GM18520 (cell line): ENCODE results near the gene ABCB1.

Source experiments
- ATAC-seq: cut with Tn5 transposase; IDR thresholded peaks from one replicate; pipeline ENCODE4 v1.9.1; 2021; ENCODE audit not compliant: unreplicated experiment

The ABCB1 gene

DNA sequence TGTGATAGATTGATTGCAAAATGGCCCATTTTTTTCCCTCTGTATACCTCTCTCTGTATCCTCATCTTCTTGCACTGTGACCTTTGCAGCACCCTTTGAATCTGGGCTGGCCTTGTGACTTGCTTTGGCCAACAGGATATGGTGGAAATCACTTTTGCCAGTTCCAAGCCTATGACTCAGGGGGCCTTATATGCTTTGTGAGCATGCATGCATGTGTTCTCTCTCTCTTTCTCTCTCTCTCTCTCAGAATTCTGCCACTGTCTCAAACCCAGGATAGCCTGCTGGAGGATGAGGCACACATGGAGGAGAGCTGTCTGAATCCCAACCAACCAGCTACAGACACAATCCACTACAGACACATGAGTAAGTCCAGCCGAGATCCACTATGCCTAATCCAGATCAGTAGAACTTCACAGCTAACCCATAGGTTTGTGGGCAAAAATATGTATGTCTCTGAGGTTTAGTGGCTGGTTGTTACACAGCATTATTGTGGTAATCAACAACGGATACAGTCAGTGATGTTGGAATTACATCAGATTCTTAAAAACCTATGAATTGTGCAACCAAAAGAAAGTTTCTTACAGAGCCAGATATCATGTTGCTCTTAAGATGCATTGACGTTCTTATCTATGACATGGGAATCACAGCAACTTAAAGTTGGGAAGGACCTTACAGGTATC is 83.4 kb downstream of the ABCB1 start:
- ATAC-seq, result no peak

DNA sequence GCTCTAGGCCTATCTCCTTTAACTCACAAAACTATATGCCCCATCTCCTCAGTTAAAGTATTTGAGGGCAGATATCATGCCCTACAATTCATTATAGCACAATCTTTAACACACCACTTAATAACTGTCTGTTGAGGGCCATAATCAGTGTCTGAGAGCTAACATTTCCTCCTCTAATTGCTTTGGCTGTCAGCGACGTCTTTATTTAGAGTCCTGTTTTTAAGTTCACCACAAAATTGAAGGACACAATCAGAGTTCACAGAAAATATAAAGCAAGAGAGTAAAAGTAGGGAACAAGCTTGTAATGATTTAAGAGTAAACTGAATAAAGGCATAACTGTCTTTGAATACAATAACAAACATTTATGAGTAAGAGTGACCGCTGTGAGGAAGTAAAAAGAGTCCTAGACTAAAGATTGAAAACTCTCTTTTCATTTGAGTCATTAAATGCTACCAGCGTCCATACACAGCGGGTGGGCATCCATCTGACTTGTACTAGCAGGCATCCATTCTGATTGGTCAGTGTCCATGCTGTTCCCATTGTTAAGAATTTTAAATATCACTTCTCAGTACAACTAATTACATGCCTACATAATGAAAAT is 86.8 kb downstream of the ABCB1 start:
- ATAC-seq, result no peak

DNA sequence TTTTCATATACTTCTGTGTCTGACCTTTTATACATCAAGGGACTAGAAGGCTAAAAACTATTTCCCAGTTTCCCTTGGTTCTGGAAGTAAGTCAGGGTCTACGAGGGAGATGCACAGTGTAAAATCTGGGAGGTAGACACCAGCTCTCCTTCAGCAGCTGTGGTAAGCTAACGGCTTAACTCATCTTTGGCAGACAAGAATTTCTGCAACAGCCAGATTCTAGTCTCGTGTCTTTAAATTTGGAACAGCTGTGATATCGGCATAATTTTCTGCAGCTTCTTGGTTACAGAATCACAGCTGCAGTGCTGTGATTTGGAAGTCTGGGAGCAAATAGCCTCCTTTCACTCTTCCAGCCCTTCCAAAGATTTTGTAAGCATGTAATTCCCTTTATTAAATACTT is 87.8 kb downstream of the ABCB1 start:
- no peak for ATAC-seq

DNA sequence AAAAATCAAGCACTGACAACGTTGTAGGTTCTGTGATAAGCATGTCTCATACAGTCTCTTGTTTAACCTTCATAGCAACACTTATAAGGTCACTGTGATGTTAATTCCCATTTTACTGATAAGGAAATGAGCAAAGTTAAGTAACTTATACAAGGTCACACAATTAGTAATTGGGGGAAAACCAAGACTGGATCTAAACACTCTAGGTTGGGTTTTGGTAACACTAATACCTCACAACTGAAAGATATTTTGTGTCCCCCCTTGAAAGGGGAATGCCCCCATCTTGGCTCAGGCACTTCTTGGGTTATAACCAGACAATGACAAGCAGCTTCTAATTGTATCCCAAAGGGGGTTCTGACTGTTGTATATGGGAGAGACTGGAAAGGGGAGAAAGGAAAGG is 89.2 kb downstream of the ABCB1 start:
- ATAC-seq, result no peak

DNA sequence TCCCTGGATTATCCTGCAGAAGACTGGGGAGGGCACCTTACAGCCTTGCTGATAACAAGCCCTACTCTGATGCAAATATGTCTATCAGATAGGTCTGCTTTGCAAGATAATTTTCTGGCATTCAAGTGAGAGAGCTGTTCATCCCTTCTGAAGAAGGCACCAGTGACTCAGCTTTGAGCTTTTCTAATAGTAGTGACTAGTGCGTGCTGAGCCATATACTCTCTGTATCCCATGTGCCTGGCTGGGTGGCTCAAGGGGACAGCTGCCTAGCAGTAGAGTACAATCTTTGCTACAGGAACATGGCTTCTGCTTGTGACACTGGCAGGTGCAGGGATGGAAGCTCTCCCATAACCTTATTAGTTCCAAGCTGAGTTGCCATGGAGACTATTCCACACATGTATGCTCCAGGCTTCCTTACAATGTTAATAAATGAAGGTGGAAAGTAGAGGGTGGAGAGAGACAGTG is 90.2 kb downstream of the ABCB1 start:
- ATAC-seq, result no peak

DNA sequence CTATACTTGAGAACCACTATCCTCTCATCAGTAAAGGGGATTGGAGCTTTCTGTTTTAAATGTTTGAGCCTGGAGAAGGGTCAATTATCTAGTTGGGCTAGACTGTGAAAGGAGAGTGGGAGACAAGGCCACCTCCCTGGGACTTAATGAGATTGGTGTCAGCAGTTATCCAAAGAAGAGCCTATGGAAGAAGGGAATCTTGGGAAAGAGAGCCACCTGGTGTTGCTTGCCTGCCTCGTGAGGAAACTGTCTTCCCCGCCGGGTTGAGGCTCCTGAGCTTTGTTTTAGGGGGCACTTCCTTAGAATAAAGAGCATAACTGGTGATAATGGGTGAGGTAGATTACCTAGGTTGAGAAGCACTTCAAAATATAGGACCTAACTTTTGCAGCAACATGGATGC is 93.2 kb downstream of the ABCB1 start:
- no peak for ATAC-seq

DNA sequence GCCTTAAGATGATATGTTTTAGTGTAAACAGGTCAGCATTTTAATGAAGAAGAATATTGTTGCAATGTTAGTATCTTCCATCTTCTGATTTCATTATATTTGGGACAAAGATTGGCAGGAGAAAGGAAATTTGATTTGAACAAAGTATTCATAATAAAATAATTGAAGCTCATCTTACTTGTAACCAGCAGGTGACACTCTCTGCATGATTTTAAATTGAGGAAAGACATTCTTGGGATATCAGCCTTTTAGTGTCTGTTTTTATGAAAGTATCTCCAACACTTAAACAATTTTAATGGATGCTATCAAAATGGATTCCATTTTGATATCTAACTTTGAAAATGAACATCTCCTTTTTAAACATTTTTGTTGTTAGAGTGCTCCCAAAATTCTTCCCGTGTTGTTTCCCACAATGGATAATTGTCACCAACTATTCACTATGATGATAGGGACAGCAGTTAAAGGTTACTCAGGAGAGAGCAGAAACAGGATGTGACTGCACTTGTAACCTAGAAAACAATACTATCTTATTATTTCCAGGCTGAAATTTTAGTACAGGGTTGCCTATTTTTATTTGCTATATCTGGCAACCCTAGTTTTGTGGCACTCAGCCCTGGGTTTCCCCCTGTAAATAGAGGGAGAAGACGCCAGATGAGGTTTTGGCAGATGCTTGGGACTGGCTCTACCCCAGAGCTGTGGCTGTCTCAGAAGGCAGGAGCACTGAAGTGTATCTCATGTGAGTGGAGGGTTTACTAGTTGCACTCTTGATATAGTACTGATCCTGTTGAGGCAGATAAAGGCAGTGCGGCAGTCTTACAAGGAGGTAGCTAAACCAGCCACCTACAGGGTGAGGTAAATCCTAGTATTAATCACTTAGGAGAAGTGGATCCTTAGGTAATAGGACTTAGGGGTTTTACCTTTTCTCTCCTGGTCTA is 94.2 kb downstream of the ABCB1 start:
- no peak for ATAC-seq

DNA sequence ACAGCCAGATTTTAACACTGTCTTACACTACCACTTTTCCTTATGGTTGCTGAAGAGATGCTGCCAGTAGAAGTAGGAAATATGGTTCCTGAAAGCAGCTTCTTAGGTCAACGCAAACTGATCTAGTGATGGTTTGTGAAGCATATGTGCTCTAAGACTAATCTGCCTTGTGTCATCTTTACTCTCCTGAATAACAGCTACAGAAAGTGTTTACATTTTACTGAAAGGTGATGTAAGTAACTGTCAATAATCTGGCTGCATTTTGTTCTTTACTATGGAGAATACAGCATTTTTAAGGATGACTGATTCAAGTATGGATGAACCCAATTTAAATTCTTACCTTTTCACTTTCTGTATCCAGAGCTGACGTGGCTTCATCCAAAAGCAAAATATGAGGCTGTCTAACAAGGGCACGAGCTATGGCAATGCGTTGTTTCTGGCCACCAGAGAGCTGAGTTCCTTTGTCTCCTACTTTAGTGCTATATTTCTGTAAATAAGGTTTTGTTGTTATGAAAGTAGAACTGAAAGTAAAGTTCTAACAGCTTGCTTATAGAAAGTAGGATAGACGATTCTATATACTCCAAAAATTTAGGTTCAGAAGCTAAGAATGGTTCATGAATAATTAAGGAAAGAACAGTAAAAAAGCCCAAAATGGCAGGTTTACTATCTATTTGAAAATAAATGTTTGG is 95.0 kb downstream of the ABCB1 start:
- no peak for ATAC-seq

DNA sequence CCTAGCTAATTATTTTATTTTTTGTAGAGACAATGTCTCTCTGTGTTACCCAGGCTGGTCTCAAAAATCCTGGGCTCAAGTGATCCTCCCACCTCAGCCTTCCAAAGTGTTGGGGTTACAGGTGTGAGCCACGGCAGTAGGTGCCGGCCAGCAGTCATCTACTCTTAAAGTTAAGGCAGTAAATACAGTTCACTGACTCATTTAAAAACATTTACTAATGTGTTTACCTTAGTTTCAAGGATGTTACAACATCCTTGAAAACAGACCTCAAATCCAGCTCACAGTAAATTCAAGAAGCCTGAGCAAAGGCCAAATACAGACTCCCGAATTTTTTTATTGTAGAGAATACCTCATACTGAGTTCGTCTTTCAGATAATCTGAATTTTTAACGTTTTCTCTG is 95.6 kb downstream of the ABCB1 start:
- no peak for ATAC-seq

DNA sequence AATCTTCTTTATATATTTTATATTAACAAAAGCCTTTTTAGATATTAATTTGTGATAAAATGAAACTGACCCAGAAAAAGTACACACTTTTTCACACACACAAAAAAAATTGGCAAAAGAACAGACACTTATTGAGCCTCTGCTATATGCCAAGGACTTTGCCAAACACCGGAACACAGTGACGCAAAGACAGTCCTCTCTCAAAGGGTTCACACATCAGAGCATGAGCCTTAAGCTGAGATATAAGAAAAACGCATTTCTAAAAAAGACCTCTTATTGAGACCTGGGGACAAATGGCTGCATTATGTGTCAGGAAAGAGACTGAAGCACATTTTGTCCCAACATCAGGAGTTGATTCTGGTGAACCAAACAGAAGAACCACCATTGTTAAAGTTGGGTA is 101.2 kb downstream of the ABCB1 start:
- no peak for ATAC-seq

DNA sequence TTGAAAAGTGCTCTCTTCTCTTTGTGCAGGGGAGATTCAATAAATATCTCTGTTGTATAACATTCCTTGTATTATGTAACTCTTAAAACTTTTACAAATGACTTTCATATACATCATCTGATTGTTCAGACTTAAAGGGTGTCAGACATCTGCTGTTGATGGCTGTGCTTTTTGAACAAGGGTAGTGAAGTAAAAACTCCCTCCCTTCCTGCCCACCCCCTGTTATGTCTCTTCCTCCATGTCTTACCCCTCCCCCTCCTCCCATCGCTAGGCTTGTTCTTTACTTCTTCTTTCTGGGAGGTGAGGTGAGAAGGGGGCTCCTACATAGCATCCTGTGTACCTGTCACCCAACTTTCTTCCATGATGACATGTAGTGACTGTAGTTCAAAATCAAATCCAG is 101.8 kb downstream of the ABCB1 start:
- ATAC-seq, result no peak

DNA sequence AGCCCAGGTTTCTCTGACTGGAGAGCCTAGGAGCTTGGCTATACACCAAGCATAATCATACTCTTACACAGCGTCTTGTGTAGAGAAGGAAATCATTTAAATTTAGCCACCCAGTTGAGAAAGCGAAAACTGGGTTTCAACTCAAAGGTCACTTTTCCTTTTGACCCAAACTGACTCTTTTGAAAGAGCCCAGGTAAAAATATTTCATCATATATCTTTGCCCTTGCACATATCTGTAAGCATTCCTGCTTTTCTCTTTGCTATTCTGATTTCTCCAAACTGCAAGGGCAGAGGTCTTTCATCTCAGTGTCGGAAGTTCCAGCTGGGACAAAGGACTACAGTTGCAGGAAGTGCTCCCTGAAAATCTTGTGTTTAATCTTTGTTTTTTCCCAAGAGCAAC is 103.2 kb downstream of the ABCB1 start:
- ATAC-seq, result no peak

DNA sequence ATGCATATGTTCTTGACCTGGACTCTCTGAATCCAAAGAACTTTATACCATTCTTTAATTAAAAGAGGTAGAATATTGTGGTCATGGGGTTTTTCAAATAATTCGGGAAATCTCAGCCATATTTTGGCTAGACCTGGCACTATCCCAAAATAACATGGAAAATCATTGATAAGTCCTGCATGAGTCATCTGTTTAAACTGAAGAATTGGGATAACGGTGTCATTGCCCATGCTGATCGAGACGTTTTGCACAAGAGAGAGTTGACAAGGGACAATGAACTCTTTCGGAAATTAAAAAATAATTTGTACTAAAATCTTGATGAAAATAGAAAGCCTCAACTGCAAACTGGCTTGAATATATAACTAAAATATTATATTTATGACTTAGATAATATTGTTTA is 105.3 kb downstream of the ABCB1 start:
- no peak for ATAC-seq

DNA sequence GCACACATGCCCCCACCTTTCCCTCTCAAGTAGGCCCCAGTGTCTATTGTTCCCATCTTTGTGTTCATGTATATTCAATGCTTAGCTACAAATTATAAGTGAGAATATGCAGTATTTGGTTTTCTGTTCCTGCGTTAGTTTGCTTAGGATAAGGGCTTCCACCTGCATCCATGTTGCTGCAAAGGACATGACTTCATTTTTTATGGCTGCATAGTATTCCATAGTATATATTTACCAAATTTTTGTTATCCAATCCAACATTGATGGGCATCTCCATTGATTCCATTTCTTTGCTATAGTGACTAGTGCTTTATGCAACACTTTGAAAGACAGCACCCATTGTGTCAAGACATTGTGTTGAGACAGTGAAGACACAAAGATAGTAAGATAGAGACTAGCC is 106.2 kb downstream of the ABCB1 start:
- no peak for ATAC-seq

DNA sequence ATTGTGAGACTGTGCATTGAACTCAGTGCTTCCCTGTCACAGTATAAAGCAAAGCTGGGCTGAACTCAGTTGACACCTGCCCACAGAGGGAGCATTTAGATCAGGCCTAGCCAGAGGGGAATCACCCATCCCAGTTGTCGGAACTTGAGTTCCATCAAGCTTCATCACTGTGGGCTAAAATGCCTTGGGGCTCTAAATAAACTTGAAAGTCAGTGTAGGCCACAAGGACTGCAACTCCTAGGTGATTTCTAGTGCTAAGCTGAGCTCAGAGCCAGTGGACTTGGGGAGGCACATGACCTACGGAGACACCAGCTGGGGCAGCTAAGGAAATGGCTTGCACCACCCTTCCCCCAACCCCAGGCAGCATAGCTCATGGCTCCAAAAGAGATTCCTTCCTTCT is 117.6 kb downstream of the ABCB1 start:
- no peak for ATAC-seq

DNA sequence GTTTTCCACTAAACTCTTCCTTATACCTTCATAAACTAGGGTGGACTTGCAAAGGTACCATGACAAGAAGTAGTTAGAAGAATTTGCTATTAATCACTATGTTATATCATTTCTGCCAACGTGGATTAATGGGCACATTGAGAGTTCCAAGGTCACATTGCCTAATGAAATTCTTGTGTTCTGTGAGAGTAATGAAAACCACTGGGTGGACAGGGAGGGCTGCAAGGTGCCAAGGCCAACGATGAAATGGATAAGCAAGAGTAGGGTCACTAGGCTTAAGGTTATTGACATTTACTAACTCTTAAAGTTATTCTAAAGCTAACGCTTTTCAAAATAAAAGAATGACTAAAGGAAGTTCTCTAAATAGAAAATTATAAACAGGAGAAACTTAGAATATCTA is 118.6 kb downstream of the ABCB1 start:
- ATAC-seq, result no peak

DNA sequence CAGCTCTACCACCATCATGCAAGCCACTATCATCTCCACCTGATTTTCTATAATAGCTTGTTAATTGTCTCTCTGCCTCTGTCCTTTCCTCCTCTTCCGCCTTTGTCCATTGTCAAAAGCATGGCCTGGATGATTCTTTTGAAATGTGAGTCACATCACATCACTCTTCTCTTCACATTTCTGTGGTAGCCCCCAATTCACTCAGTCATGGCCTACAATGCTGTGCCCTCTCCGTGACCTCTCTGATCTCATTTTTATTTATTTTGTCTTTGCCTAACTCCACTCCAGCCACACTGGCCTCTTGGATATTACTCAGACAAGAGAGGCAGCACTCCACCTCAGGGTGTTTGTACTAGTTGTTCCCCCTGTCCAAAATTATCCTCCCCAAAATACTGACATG is 120.3 kb downstream of the ABCB1 start:
- ATAC-seq, result no peak

DNA sequence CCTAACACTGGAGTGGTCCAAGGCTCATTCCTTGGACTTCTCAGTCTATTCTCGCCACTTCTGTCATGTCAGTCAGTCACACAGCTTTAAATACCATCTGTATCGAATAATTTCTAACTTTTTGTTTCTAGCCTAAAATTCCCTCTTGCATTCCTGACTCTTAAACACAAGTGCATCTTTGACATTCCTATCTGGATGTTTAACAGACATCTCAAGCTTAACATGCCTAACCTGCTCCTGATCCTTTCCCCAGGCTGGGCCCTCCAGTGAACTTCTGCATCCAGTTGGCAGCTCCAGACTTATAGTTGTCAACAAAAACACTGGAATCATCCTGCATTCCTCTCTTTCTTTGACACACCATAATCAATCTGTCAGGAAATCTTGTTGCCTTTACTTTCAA is 120.7 kb downstream of the ABCB1 start:
- ATAC-seq, result no peak

DNA sequence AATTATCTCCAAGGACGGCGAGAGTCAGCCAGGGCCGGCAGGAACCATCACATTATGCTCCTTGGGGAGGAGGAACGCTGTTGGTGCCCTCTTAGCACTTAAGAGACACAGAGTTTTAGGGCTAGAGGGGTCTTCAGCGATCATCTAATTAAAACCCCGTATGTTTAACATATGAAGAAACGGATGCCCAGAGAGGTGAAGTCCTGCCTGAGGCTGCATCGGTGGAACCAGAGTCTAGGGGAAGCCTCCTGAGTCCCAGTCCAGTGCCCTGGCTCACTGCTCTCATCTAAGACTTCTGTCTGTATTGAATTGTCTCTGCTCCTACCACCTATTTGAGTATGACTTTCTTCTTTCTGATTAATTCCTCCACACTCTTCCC is 124.5 kb downstream of the ABCB1 start:
- ATAC-seq, result no peak

DNA sequence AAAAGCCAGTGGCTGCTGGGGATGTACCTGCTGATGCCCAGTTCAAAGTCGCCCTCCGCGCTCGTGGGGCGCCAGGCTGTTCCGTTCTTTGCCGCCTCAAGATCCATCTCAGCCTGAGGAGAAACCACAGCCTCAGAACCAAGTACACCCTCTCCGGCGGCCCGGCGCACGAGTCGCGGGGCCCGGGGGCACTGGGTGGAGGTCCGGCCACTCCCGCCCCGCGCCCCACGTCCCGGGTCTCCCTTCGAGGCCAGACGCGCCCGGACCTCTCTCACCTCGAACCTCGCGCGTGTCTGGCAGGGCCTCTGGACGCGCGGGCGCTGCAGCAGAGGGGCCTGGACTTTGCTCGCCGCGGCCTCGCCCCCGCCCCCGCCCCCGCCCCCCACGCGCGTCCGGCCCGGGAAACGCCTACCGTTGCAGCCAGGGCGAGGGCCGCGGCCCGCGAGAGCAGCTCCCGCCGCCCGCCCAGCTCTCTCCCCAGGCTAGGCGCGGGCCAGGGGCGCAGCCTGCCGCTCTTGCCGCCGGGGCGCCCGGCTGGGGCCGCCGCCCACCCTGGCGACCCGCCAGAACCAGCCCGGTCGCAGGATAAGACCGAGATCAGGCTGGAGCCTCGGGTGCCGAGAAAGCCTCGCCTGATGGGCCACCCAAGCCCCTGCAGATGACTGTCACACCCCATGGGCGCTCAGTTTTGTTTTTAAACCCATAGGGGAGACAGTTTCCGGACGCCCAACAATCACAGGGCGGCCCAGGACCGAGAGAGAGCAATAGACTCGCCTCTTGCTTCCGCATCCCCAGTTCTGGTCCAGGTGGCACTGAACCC is 125.1 kb downstream of the ABCB1 start, which contains the start of gene ABCB4:
Gene ABCB4, minus strand, starts transcription at position 322 of the 820 bp plus-strand sequence. Its CDS starts 215 bp downstream, at position 107.
- ATAC-seq, result no peak
